HG03520 (cell line): ENCODE results near the gene SCYL1.

Experiments
- ATAC-seq: cut with Tn5 transposase; IDR thresholded peaks from one replicate; pipeline ENCODE4 v1.9.1; 2021; ENCODE audit warnings: mild to moderate bottlenecking, moderate library complexity; ENCODE audit not compliant: unreplicated experiment

Gene SCYL1

DNA sequence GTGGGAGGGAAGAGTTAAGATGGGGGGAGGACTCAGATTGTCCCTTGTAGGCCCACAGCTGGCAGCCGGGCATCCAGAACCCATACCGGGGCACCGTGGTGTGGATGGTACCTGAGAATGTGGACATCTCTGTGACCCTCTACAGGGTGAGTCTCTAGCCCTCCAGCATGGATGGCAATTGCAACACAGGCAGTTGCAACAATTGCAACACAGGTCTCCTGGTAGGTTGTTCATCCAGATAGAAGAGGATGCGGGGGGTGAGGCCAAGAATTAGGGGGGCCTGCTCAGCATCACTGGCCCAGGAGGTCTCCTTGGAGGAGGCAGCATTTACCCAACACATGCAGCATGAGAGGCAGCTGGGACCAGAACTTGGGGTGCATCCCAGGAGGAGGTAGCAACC, 54.4 kb downstream of the SCYL1 start:
- ATAC-seq = no peak

DNA sequence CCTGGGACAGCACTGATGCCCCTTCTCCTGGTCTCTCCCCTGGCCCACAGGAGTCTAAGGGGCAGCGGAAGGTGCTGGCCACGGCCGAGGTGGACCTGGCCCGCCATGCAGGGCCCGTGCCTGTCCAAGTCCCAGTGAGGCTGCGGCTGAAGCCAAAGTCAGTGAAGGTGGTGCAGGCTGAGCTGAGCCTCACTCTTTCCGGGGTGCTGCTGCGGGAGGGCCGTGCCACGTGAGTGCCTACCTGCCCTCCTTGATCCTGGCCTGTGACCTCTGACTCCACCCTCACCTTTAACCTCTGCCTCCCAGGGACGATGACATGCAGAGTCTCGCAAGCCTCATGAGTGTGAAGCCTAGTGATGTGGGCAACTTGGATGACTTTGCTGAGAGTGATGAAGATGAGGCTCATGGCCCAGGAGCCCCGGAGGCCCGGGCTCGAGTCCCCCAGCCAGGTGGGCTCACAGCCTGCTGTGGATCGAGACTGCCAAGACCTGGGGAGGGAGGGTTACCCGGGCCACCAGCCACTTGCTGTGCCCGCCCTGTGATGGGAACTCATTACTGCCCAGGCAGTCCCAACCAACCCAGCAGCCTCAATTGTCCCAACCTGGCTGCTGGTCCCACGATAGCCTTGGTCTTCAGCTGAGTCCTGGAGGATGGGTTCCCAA, 55.3 kb downstream of the SCYL1 start:
- no peak for ATAC-seq

DNA sequence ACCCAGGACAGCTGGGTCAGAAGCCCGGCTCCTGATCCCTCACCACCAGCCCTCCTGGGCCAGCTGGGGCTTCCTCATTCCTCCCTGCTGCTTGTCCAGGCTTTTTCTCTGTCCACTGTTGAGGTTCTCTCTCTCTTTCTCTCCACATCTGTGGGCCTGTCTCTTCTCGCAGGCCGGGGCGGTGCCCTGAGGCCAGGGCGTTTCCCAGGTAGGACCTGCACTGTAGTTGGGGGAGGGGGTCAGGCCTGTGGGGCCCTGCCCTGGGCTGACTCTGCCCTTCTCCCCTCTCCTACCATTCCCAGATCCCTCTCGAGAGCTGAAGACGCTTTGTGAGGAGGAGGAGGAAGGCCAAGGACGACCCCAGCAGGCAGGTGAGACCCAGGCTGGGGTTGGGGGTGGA, 55.9 kb downstream of the SCYL1 start:
- ATAC-seq = no peak

DNA sequence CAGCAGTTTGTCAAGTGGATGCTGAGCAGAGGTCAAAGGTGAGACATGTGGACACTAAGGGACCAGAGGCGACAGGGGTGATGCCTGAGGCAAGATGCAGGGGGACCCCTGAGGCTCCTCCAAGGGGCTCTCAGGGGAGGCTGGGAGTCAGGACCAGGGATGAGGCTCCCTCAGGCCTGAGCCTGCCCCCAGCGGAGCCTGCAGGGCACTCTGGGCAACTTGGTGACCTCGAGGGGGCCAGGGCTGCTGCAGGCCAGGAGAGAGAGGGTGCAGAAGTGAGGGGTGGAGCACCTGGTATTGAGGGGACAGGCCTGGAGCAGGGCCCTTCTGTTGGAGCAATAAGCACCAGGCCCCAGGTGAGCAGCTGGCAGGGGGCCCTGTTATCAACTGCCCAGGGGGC, 57.0 kb downstream of the SCYL1 start:
- ATAC-seq = no peak

DNA sequence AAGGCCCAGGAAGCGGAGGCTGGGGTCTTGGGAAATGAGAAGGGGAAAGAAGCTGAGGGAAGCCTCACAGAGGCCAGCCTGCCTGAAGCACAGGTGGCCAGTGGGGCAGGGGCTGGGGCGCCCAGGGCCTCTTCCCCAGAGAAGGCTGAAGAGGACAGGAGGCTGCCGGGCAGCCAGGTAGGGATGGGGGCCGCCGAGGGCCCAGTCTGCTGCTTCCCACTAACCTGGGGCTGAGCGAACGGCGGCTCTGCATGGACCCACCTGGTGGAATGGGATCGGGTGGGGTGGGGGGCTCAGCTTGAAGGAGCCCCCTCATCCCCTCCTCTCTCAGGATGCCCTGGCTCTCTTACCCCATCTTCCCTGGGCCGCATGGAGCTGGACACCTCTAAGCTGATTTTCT, 58.7 kb downstream of the SCYL1 start:
- ATAC-seq = no peak

DNA sequence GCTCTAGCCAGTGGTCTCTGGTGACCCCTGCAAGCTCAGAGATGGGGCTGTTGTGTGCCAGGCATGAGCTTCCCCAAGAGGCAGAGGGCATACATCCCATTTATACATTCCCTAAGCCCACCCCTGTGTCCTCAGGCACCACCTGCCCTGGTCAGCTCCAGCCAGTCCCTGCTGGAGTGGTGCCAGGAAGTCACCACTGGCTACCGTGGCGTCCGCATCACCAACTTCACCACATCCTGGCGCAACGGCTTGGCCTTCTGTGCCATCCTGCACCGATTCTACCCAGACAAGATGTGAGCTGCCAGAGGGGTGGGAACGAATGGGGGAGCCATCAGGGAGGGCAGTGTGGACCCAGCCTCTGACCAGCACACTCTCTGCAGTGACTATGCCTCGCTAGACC, 59.2 kb downstream of the SCYL1 start:
- ATAC-seq = no peak

DNA sequence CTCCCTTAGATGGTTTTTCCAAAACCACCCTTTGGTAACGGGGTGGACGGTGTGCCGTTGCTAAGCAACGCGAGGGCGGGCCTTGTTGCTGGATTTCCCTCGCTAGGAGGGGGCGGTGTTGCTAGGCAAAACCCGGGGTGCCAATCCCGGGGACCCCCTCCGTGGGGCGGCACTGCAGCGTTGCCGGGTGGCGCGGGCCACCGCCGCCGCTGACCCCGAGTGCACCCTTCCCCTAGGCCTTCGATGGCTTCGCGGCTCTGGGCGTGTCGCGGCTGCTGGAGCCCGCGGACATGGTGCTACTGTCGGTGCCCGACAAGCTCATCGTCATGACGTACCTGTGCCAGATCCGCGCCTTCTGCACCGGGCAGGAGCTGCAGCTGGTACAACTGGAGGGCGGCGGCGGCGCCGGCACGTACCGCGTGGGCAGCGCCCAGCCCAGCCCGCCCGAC, 59.9 kb downstream of the SCYL1 start:
- ATAC-seq = no peak

DNA sequence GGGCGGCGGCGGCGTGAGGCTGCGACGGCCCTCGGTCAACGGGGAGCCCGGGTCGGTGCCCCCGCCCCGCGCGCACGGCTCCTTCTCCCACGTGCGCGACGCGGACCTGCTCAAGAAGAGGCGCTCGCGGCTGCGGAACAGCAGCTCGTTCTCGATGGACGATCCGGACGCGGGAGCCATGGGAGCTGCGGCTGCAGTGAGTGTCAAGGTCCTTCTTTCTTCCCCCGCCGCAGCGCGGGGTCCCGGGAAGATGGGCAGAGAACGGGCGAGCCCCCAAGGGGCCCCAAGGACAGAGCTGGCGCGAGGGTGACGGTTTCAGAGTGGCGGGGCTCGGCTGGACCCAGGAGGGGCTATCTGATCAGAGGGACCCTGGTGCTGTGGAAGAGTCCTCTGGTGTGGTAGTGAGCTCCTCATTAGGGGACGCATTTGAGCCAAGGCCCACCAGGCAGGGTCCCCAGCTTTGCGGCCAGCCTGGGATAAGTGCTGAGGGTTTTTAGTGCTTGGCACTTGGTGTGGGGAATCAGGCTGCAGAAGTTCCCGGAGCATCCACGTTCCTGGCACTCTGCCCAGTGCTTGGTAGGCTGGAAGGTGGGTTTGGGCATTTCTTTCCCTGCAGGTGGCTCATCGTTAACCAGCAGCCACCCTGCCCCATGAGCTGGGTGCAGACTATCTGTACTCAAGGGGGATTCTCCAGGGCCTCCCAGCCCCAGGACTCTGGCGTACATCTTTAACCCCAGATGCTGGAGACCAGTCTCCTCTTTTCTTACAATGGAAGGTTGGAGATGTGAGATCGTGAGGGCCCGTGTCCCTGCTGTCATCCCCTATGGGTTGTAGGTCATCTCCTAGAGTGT, 60.7 kb downstream of the SCYL1 start:
- ATAC-seq = no peak

DNA sequence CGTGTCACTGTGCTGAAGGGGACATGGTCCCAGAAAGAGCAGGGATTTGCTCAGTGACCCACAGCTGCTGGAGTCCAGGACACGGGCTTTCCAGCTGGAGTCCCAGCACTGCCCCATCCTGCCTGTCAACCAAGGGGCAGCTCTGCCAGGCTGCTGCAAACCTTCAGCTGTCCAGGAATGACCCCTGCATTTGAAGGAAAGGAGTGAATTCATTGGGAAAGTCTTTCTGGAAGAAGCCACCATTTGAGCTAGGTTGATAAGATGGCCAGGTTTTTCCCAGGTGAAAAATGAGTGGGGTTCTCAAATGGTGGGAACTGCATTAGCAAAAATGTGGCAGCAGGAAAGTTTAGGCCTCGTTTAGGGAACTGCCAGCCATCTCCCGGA, 61.4 kb downstream of the SCYL1 start:
- no peak for ATAC-seq

DNA sequence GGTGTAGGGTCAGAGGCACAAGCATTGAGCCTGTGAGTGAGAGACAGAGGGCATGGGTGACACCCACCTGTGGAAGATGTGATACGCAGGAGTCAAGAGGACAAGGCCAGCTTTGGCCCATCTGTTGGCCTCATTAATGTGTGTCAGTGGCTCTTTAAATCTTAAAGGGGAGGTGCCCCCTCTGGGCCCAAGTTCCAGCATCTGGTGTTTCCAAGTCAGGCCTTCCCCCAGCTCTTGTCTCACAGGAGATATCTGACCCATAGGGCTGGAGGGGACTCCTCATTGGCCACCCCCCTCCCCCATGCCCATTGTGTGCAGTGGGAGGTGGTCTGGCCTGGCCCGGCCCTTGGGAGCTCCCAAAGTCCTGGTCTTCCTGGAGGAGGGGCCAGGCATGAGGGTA, 61.8 kb downstream of the SCYL1 start:
- no peak for ATAC-seq
